K562 treated with DMSO at 1 percent for 12 hours (cell line): ENCODE data around the gene SCAP. TPM values are rescaled to one million over a fixed set of nuclear protein-coding genes. Genes with fewer than 3 reads are reported as not detected.

Experiments
- total RNA-seq: library from RNA; unstranded; fragments of 300-600 nt; gene quantifications from 2 replicates; pipeline ENCODE4 v1.2.3, GENCODE V29; 2022; ENCODE audit not compliant: insufficient read depth

Gene SCAP
- total RNA-seq = 64.4 and 95.7 TPM in 2 replicates

DNA sequence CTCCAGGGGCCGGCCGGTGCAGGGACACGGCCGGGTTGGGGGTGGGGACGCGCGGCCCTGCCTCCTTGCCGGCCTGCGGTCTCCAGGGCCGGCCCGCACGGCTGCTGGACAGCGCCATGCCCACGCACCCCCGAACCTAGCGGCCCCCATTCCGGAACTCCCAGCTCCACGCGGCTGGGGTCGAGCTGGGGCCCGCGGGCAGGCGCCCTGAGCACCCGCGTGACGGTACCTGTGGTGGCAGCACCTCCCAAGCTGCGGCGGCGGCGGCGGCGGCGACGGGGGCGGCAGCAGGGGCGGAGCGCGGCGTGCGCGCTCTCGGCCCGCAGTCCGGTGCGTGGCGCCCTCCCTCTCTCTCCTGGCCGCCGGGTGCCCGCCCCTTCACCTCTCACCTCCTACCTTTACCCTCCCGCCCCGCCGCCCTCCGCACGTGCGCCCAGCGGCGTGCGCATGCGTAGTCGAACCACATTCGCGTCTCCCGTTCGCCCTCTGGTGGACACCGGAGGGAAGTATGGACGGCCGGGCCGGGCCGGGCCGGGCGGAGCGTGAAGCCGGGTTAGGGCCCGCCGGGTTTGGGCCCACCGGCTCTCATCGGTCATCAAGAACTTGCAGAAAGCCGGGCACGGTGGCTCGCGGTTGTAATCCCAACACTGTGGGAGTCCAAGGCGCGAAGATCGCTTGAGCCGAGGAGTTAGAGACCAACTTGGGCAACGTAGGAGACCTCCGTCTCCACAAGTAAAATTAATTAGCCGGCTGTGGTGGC is at the start of gene SCAP:
Gene SCAP, minus strand, starts transcription at position 372 of the 760 bp plus-strand sequence. CDS start 32,948 bp downstream, outside the sequence.

DNA sequence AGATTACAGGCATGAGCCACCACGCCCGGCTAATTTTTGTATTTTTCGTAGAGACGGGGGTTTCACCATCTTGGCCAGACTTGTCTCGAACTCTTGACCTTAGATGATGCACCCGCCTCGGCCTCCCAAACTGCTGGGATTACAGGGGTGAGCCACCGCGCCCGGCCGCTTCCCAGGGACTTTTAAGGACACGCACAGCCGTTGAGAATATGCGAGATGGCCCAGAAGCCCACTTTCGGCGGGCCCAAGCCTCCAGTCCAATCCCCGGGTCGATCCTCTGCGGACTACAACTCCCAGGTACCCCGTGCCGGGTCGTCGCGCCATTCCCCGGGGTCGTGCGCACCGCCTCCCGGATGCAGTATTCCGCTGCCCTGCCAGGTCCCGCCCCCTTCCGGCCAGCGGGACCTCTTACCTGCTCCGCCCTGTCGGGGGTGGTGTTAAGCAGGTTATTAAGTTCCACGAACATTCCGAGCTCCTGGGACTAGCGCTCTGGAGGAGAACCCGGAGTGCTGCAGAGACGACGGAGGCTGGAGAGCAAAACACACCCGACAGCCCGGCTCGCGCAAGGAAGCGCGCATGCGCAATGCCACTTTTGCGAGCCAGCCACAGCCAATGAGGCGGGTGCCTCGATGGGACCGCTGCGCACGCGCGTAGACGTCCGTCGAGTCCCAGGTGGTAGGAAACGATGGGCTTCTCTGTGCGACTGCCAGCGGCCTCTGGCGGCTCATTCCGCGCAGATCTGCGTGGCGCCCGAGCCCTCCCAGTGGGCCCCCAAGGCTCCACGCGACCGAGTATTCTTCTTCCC is 37.6 kb upstream of the SCAP start, which contains the start of gene ELP6:
Gene ELP6, minus strand, starts transcription at position 588 of the 805 bp plus-strand sequence. Its CDS starts 122 bp downstream, at position 466.

DNA sequence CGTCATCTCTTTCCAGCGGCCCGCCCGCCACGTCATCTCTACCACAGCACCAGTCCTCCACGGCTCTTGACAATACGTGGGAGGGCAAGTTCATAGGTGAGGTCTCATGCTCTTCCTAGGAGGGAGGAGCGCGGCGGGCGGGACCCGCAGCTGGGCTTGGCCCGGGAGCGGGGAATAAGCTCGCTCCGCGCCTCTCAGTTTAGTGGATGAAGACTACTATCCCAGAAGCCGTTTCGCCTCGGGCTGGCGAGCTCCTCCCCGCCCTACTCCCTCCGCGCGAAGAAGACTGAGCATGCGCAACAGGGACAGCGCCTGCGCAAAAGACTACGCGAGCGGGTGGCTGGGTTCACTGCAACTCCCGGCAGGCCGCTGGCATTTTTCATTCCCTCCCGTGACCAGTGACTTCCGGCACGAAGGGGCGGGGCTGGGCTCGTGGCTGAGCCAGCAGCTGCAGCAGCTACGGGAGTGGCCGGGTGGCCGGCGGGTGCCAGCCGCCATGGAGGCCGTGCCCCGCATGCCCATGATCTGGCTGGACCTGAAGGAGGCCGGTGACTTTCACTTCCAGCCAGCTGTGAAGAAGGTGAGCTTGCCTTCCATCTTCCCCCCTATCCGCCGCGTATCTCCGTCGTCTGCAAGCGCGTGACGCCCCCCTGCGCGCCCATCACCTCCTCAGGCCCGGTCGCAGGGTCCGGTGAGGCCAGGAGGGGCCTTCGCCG is 95.0 kb downstream of the SCAP start, which contains the start of gene PTPN23:
Gene PTPN23, plus strand, starts transcription at position 421 of the 716 bp plus-strand sequence. Its CDS starts 76 bp downstream, at position 497.

Other genes with a start within 250 kb of the SCAP start
- gene KIF9, start 193.1 kb downstream of the SCAP start, total RNA-seq = 5.9 and 11.4 TPM in 2 replicates
- gene KLHL18, start 193.0 kb downstream of the SCAP start, total RNA-seq = 27.7 and 29.6 TPM in 2 replicates
- gene PTPN23, start 94.9 kb downstream of the SCAP start, total RNA-seq = 13.7 and 46.3 TPM in 2 replicates
- 60.7 and 63.8 TPM in 2 replicates for gene ELP6, start 37.8 kb upstream of the SCAP start, total RNA-seq
- 1.4 TPM in 1 of 2 replicates, not detected in the other for gene CSPG5, start 102.9 kb upstream of the SCAP start, total RNA-seq